Common myeloid progenitor, CD34-positive (primary cell): ENCODE data around the gene APCS.
A peak's percentile ranks its signal among the peaks of the same experiment; 100 is the strongest.

ENCODE experiments used
- CTCF ChIA-PET: fragments of 350-600 bp; sonication (Branson Sonifier 250); formaldehyde crosslinking; loops from one replicate; lab custom pipeline; 2021; ENCODE audit warnings: antibody characterized with exemption; lab: Charles Lee
- POLR2A ChIA-PET: fragments of 350-600 bp; sonication (Branson Sonifier 250); formaldehyde crosslinking; loops from one replicate; lab custom pipeline; 2021; ENCODE audit warnings: antibody characterized with exemption; lab: Charles Lee
- DNase-seq, 3 donors: peaks; one replicate each; pipeline versions ENCODE4 v3.0.0 to v3.0.0-alpha.2; 2013
- H3K27ac ChIP-seq, 2 experiments: 1 replicate in 1 of 2; 2 replicates in 1 of 2; pipeline ENCODE4 v1.7.0; 2013; ENCODE audit warnings: inconsistent platforms in 2 of 2, low read length in 2 of 2, mild to moderate bottlenecking in 2 of 2, low read depth in 1 of 2, moderate library complexity in 1 of 2; ENCODE audit not compliant: severe bottlenecking in 2 of 2, insufficient read depth in 1 of 2, poor library complexity in 1 of 2
- H3K27me3 ChIP-seq, 5 experiments: replicated peaks in 2 of 5; 1 replicate in 3 of 5; 2 replicates in 2 of 5; pipeline versions ENCODE4 v1.6.1 to v1.7.0; 2013; ENCODE audit warnings: low read length in 4 of 5, mild to moderate bottlenecking in 2 of 5, moderate library complexity in 2 of 5, inconsistent platforms in 1 of 5; ENCODE audit not compliant: insufficient read depth in 5 of 5, control insufficient read depth in 4 of 5
- H3K36me3 ChIP-seq, 4 experiments: 1 replicate in 2 of 4; 2 replicates in 2 of 4; pipeline versions ENCODE4 v1.6.1 to v1.7.0; 2013; ENCODE audit warnings: low read length in 3 of 4, control low read depth in 1 of 4, mild to moderate bottlenecking in 1 of 4; ENCODE audit not compliant: control insufficient read depth in 4 of 4, insufficient read depth in 4 of 4
- H3K4me1 ChIP-seq, 4 experiments: 1 replicate in 3 of 4; 2 replicates in 1 of 4; pipeline versions ENCODE4 v1.6.1 to v1.7.1; 2013; ENCODE audit warnings: low read length in 3 of 4, mild to moderate bottlenecking in 3 of 4, control low read depth in 1 of 4, inconsistent platforms in 1 of 4, moderate library complexity in 1 of 4; ENCODE audit not compliant: control insufficient read depth in 4 of 4, insufficient read depth in 4 of 4; ENCODE audit errors: control extremely low read depth in 1 of 4
- H3K4me3 ChIP-seq, 7 experiments: 1 replicate in 4 of 7; 2 replicates in 3 of 7; pipeline versions ENCODE4 v1.5.1 to v1.7.0; 2013; ENCODE audit warnings: mild to moderate bottlenecking in 7 of 7, low read length in 6 of 7, moderate library complexity in 6 of 7, inconsistent platforms in 2 of 7, low read depth in 2 of 7, control low read depth in 1 of 7; ENCODE audit not compliant: insufficient read depth in 4 of 7, control insufficient read depth in 1 of 7; ENCODE audit errors: extremely low read depth in 1 of 7
- H3K9me3 ChIP-seq, 5 experiments: 1 replicate in 4 of 5; 2 replicates in 1 of 5; pipeline versions ENCODE4 v1.6.1 to v1.7.1; 2013; ENCODE audit warnings: low read length in 4 of 5, mild to moderate bottlenecking in 2 of 5, inconsistent platforms in 1 of 5, low read depth in 1 of 5, moderate library complexity in 1 of 5; ENCODE audit not compliant: control insufficient read depth in 4 of 5, insufficient read depth in 2 of 5; ENCODE audit errors: control extremely low read depth in 1 of 5
- WGBS: methylation state at CpG from one replicate; pipeline ENCODE4 v1.1.5; 2013; ENCODE audit not compliant: insufficient coverage; 5-methylcytosine and 5-hydroxymethylcytosine counted together

The APCS gene

DNA sequence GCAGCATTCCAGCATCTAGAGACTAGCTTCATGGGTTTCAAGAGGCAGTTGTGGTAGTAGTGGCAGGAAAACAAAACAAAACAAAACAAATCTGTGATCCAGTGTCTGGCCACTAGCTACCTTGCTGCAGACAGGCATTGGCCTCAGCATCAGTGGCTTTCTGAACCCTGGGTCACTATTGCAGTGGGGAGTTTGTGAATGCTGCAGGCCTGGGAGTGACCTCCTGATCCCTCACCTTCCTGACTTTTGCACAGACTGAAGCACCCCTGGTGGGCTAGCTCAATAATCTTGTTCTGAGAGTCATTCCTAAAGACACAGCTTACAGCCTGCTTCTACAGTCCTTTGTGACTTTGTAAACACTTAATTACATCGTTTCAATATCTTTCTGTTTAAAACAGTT is 24.9 kb upstream of the APCS start:
- no peak overlapping the region for H3K27ac ChIP-seq
- H3K27me3 ChIP-seq = no peaks in the 10 kb centered on the region
- peaks cover 0 to 9% (median 0%) of the 10 kb centered on the region in 5 experiments for H3K9me3 ChIP-seq
- POLR2A ChIA-PET = no interaction called here
- no peak for DNase-seq
- no peaks in the 10 kb centered on the region for H3K4me1 ChIP-seq
- no peak overlapping the region for H3K4me3 ChIP-seq
- no peaks in the 10 kb centered on the region for H3K36me3 ChIP-seq
- 50% methylated on average over 1 of the region's 1 CpG for WGBS
- CTCF ChIA-PET = interaction anchor here (0.8 kb wide), 1 partner anchor 69 kb away, joined by 3 read pairs; no protein-coding TSS in a partner anchor

- POLR2A ChIA-PET = no interaction called here
Observed at GRCh38 chr1:159577446-159577845, 10.2 kb upstream of the APCS start.

GRCh38 chr1:159580340-159580739 is 7.3 kb upstream of the APCS start:
- Histone ChIP-seq H3K27ac (no peak overlapping the region), H3K36me3 (no peaks in the 10 kb centered on the region), H3K4me3 (no peak overlapping the region), H3K27me3 (peaks cover 0 to 2% (median 0%) of the 10 kb centered on the region in 5 experiments), H3K9me3 (peaks cover 0 to 1% (median 0%) of the 10 kb centered on the region in 5 experiments), H3K4me1 (no peaks in the 10 kb centered on the region)
- DNase-seq = no peak
- POLR2A ChIA-PET = no interaction called here
- WGBS = no CpG with 5 or more reads among the region's 3 CpGs
- CTCF ChIA-PET = no interaction called here

More at GRCh38 chr1:159577446-159577845, 10.2 kb upstream of the APCS start:
- peaks cover 0 to 3% (median 0%) of the 10 kb centered on the region in 5 experiments for H3K9me3 ChIP-seq
- H3K36me3 ChIP-seq = no peaks in the 10 kb centered on the region
- DNase-seq = no peak
- no peaks in the 10 kb centered on the region for H3K4me1 ChIP-seq
- CTCF ChIA-PET = no interaction called here
- no peak overlapping the region for H3K4me3 ChIP-seq
- H3K27me3 ChIP-seq = no peaks in the 10 kb centered on the region
- H3K27ac ChIP-seq = no peak overlapping the region
- WGBS = 100% methylated on average over 1 of the region's 3 CpGs

DNA sequence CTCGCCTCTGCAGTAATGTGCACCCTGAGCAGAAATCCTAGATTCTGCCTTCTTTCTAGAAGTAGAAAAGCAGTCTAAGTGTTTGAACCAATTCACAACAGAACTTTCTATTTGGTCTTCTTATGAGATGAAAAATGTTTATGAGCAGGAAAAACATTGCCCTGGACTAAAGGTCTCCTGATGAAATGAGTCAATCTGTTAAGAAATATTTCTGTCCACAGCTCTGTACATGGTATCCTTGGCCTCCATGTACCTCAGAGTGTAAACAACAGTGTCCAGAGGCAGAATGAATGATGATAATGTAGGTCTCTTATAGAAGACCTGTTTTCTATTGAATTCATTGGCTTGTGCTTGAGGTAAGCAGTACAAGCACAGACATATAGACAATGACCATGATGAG is 6.2 kb upstream of the APCS start:
- peaks cover 0 to 2% (median 0%) of the 10 kb centered on the region in 5 experiments for H3K27me3 ChIP-seq
- DNase-seq = no peak
- CTCF ChIA-PET = no interaction called here
- no peaks in the 10 kb centered on the region for H3K9me3 ChIP-seq
- WGBS = no CpG with 5 or more reads among the region's 1 CpG
- no peak overlapping the region for H3K27ac ChIP-seq
- no peaks in the 10 kb centered on the region for H3K4me1 ChIP-seq
- no peak overlapping the region for H3K4me3 ChIP-seq
- POLR2A ChIA-PET = no interaction called here
- no peaks in the 10 kb centered on the region for H3K36me3 ChIP-seq

DNA sequence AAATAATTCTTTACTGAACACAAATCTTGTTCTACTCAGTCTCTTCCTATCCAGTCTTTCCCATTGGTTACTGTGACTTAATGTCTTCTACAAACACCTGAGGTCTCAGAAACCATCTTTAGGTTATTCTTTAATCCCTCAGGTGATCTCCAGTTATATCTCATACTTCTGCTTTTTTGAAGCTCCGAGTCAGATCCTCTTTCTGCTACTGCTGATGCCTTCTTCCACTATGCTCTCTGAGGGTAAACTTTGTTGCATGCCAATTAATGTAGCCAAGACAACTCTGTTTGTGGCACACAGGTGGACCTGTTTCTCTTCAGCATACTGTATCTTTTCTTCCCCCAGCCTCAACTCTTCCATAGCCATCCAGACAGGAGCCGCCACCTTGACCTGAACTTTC is 3.1 kb upstream of the APCS start:
- ChIA-PET CTCF (no interaction called here), POLR2A (no interaction called here)
- Histone ChIP-seq H3K27ac (no peak overlapping the region), H3K36me3 (no peaks in the 10 kb centered on the region), H3K9me3 (no peaks in the 10 kb centered on the region), H3K27me3 (peaks cover 0 to 2% (median 0%) of the 10 kb centered on the region in 5 experiments), H3K4me1 (no peaks in the 10 kb centered on the region), H3K4me3 (no peak overlapping the region)
- no peak for DNase-seq
- WGBS = 85% methylated on average over 2 of the region's 2 CpGs

- Histone ChIP-seq H3K9me3 (peaks cover 0 to 3% (median 2%) of the 10 kb centered on the region in 5 experiments), H3K27me3 (peaks cover 0 to 3% (median 0%) of the 10 kb centered on the region in 5 experiments), H3K4me3 (no peak overlapping the region), H3K27ac (no peak overlapping the region), H3K4me1 (peaks cover 0 to 11% (median 7%) of the 10 kb centered on the region in 4 experiments), H3K36me3 (no peaks in the 10 kb centered on the region)
- no peak for DNase-seq
- CTCF ChIA-PET = no interaction called here
- POLR2A ChIA-PET = no interaction called here
- WGBS = 90% methylated on average over 2 of the region's 4 CpGs
Observed at GRCh38 chr1:159591981-159592380, 4.4 kb downstream of the APCS start.

GRCh38 chr1:159594625-159595405 is 7.2 kb downstream of the APCS start:
- DNase-seq = peak; percentile 5 to 57 (median 25)
- no peaks in the 10 kb centered on the region for H3K36me3 ChIP-seq
- peak overlapping the region in 1 of 7 experiments; percentile 35 for H3K4me3 ChIP-seq
- ChIA-PET POLR2A (no interaction called here), CTCF (no interaction called here)
- H3K27me3 ChIP-seq = peaks cover 0 to 3% (median 0%) of the 10 kb centered on the region in 5 experiments
- WGBS = 15% methylated on average over 2 of the region's 6 CpGs
- no peak overlapping the region for H3K27ac ChIP-seq
- peaks cover 0 to 3% (median 2%) of the 10 kb centered on the region in 5 experiments for H3K9me3 ChIP-seq
- peaks cover 0 to 11% (median 7%) of the 10 kb centered on the region in 4 experiments for H3K4me1 ChIP-seq
